ENCODE results near the gene RAB3C. TPM values are rescaled to one million over a fixed set of nuclear protein-coding genes. Genes with fewer than 3 reads are reported as not detected.
"Not testable (repeated sequence)": the region's sequence is repeated elsewhere in the genome, so short reads cannot be mapped to it uniquely, and the experiment has no call there.

The RAB3C gene
- total RNA-seq, 1 donor from 2014 or later = 16.1 TPM

- no peak overlapping the region for H3K4me3 Mint-ChIP-seq (ENCODE audit: unreplicated experiment)
- H3K9me3 Mint-ChIP-seq (ENCODE audit: unreplicated experiment) = no peaks in the 10 kb centered on the region
- no peaks in the 10 kb centered on the region for H3K36me3 Mint-ChIP-seq (ENCODE audit: low read depth, unreplicated experiment)
- no peaks in the 10 kb centered on the region for H3K4me1 Mint-ChIP-seq (ENCODE audit: unreplicated experiment)
- no peak for DNase-seq (ENCODE audit: low spot score)
- TF ChIP-seq, protein P1, sequence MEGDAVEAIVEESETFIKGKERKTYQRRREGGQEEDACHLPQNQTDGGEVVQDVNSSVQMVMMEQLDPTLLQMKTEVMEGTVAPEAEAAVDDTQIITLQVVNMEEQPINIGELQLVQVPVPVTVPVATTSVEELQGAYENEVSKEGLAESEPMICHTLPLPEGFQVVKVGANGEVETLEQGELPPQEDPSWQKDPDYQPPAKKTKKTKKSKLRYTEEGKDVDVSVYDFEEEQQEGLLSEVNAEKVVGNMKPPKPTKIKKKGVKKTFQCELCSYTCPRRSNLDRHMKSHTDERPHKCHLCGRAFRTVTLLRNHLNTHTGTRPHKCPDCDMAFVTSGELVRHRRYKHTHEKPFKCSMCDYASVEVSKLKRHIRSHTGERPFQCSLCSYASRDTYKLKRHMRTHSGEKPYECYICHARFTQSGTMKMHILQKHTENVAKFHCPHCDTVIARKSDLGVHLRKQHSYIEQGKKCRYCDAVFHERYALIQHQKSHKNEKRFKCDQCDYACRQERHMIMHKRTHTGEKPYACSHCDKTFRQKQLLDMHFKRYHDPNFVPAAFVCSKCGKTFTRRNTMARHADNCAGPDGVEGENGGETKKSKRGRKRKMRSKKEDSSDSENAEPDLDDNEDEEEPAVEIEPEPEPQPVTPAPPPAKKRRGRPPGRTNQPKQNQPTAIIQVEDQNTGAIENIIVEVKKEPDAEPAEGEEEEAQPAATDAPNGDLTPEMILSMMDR (IDR thresholded peaks at IDR 0.05; ENCODE audit: unreplicated experiment) = no peak
- no peak overlapping the region for H3K27ac Mint-ChIP-seq (ENCODE audit: unreplicated experiment)
- peaks cover 2% of the 10 kb centered on the region for H3K27me3 Mint-ChIP-seq (ENCODE audit: unreplicated experiment)
Observed at GRCh38 chr5:58706736-58707135, 123.9 kb downstream of the RAB3C start.

- no peaks in the 10 kb centered on the region for H3K36me3 Mint-ChIP-seq (ENCODE audit: low read depth, unreplicated experiment)
- H3K9me3 Mint-ChIP-seq (ENCODE audit: unreplicated experiment) = no peaks in the 10 kb centered on the region
- no peaks in the 10 kb centered on the region for H3K4me1 Mint-ChIP-seq (ENCODE audit: unreplicated experiment)
- TF ChIP-seq, protein P1 (IDR thresholded peaks at IDR 0.05; ENCODE audit: unreplicated experiment) = no peak
- H3K27ac Mint-ChIP-seq (ENCODE audit: unreplicated experiment) = no peak overlapping the region
- DNase-seq (ENCODE audit: low spot score) = no peak
- no peak overlapping the region for H3K4me3 Mint-ChIP-seq (ENCODE audit: unreplicated experiment)
- no peaks in the 10 kb centered on the region for H3K27me3 Mint-ChIP-seq (ENCODE audit: unreplicated experiment)
Observed at GRCh38 chr5:58708456-58708855, 125.6 kb downstream of the RAB3C start.

- H3K4me3 Mint-ChIP-seq (ENCODE audit: unreplicated experiment); H3K27ac Mint-ChIP-seq (ENCODE audit: unreplicated experiment); DNase-seq (ENCODE audit: low spot score); H3K4me1 Mint-ChIP-seq (ENCODE audit: unreplicated experiment); H3K9me3 Mint-ChIP-seq (ENCODE audit: unreplicated experiment); H3K27me3 Mint-ChIP-seq (ENCODE audit: unreplicated experiment); H3K36me3 Mint-ChIP-seq (ENCODE audit: low read depth, unreplicated experiment): not testable (repeated sequence)
Observed at GRCh38 chr5:58710425-58710824, 127.5 kb downstream of the RAB3C start.

GRCh38 chr5:58710871-58711270 is 128.0 kb downstream of the RAB3C start:
- Mint-ChIP-seq H3K4me1 (ENCODE audit: unreplicated experiment) (no peaks in the 10 kb centered on the region), H3K27me3 (ENCODE audit: unreplicated experiment) (no peaks in the 10 kb centered on the region), H3K27ac (ENCODE audit: unreplicated experiment) (no peak overlapping the region), H3K36me3 (ENCODE audit: low read depth, unreplicated experiment) (no peaks in the 10 kb centered on the region), H3K9me3 (ENCODE audit: unreplicated experiment) (no peaks in the 10 kb centered on the region), H3K4me3 (ENCODE audit: unreplicated experiment) (no peak overlapping the region)
- TF ChIP-seq, protein P1 (IDR thresholded peaks at IDR 0.05; ENCODE audit: unreplicated experiment) = no peak
- DNase-seq (ENCODE audit: low spot score) = no peak

DNA sequence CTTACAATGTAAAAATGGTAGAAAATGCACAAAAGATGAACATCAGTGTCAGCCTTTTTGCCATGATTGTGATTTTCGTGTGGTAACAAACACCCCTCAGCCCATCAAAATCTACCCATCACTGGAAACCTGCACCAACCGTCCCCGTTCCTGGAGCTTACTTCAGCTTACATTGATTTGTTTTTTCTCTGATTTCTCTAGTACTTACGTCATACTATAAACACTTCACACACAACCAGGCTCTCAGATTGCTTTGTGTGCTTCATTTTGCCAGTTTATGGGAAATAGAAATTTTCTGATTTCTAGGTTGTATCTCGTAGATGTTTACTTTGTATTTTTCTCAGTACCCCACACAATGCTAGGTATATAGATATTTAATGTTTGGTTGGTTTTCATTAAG is 129.1 kb downstream of the RAB3C start:
- no peak for DNase-seq (ENCODE audit: low spot score)
- Mint-ChIP-seq H3K27me3 (ENCODE audit: unreplicated experiment) (no peaks in the 10 kb centered on the region), H3K4me3 (ENCODE audit: unreplicated experiment) (no peak overlapping the region), H3K27ac (ENCODE audit: unreplicated experiment) (no peak overlapping the region), H3K36me3 (ENCODE audit: low read depth, unreplicated experiment) (no peaks in the 10 kb centered on the region), H3K9me3 (ENCODE audit: unreplicated experiment) (no peaks in the 10 kb centered on the region), H3K4me1 (ENCODE audit: unreplicated experiment) (peaks cover 8% of the 10 kb centered on the region)
- TF ChIP-seq, protein P1 (IDR thresholded peaks at IDR 0.05; ENCODE audit: unreplicated experiment) = no peak

- TF ChIP-seq, protein P1 (IDR thresholded peaks at IDR 0.05; ENCODE audit: unreplicated experiment) = no peak
- Mint-ChIP-seq H3K36me3 (ENCODE audit: low read depth, unreplicated experiment) (no peaks in the 10 kb centered on the region), H3K27me3 (ENCODE audit: unreplicated experiment) (no peaks in the 10 kb centered on the region), H3K27ac (ENCODE audit: unreplicated experiment) (no peak overlapping the region), H3K4me3 (ENCODE audit: unreplicated experiment) (no peak overlapping the region), H3K4me1 (ENCODE audit: unreplicated experiment) (peaks cover 15% of the 10 kb centered on the region), H3K9me3 (ENCODE audit: unreplicated experiment) (no peaks in the 10 kb centered on the region)
- no peak for DNase-seq (ENCODE audit: low spot score)
Observed at GRCh38 chr5:58714046-58714445, 131.2 kb downstream of the RAB3C start.
